Neural crest cell (in vitro differentiated cells): ENCODE data around the gene ADAMTSL1. TPM values are rescaled to one million over a fixed set of nuclear protein-coding genes. Genes with fewer than 3 reads are reported as not detected.
A peak's percentile ranks its signal among the peaks of the same experiment; 100 is the strongest.
"Not testable (repeated sequence)": the region's sequence is repeated elsewhere in the genome, so short reads cannot be mapped to it uniquely, and the experiment has no call there.

Source experiments
- DNase-seq: peaks from one replicate; pipeline ENCODE4 v3.0.0; 2021; ENCODE audit warnings: low read depth, mixed read lengths, low spot score
- H3K27ac Mint-ChIP-seq: one replicate; pipeline ENCODE4 v1.8.0; 2021; ENCODE audit warnings: mild to moderate bottlenecking, mixed read lengths; ENCODE audit not compliant: unreplicated experiment
- H3K27me3 Mint-ChIP-seq: 2 replicates; pipeline ENCODE4 v1.8.0; 2021; ENCODE audit warnings: low read depth, mild to moderate bottlenecking, mixed read lengths
- H3K36me3 Mint-ChIP-seq: 2 replicates; pipeline ENCODE4 v1.8.0; 2021; ENCODE audit warnings: low read depth, mild to moderate bottlenecking, mixed read lengths
- H3K4me1 Mint-ChIP-seq: 2 replicates; pipeline ENCODE4 v1.8.0; 2021; ENCODE audit warnings: mixed read lengths
- H3K4me3 Mint-ChIP-seq: one replicate; pipeline ENCODE4 v1.8.0; 2021; ENCODE audit warnings: mild to moderate bottlenecking, mixed read lengths
- H3K9me3 Mint-ChIP-seq: 2 replicates; pipeline ENCODE4 v1.8.0; 2021; ENCODE audit warnings: mixed read lengths
- total RNA-seq: library from RNA; stranded (reverse); gene quantifications from 2 replicates; pipeline ENCODE4 v1.2.1, GENCODE V29; 2021
- TF ChIP-seq, protein P1 (sequence below): fragments of 200-600 bp; sonication (generic); conservative IDR thresholded peaks from 2 replicates; pipeline ENCODE4 v1.5.0; 2021; ENCODE audit warnings: antibody characterized with exemption, mild to moderate bottlenecking

Gene ADAMTSL1
- total RNA-seq, 1 donor from 2014 or later = 2.3 TPM

DNA sequence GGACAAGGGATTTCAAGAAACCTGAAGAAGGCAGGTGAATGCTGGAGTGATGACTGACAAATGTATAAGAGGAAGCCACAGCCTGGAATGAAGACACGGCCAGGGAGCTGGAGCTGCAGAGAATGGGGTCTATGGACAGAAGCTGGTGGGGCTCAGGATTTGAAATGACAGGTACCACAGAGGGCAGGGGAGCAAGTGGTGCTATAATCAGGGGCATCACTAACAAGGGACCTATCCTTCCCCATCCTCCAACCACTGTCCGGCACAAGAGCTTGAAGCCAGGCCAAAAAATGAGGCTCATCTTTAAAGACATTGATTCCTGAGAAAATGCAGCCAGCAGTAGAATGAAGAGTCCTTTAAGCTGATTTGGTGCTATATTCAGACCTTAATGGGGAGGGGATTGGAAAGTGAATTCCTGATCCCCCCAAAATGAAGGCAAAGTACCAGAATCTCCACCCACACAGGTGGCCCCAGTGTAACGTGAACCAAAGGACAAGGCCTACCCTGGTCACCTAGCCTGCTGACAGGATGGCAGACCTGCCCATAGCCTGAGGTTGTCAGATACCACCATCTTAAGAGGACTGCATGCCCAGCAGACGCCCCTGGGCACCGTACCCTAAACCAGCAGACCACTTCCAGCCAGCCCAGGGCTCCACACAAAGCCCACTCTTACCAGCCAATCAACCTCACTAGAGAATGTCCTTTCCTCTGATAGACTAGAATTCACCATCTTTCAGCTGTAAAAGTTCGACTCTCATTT is 449.9 kb downstream of the ADAMTSL1 start:
- no peak overlapping the region for H3K4me3 Mint-ChIP-seq
- DNase-seq = no peak
- TF ChIP-seq, protein P1, sequence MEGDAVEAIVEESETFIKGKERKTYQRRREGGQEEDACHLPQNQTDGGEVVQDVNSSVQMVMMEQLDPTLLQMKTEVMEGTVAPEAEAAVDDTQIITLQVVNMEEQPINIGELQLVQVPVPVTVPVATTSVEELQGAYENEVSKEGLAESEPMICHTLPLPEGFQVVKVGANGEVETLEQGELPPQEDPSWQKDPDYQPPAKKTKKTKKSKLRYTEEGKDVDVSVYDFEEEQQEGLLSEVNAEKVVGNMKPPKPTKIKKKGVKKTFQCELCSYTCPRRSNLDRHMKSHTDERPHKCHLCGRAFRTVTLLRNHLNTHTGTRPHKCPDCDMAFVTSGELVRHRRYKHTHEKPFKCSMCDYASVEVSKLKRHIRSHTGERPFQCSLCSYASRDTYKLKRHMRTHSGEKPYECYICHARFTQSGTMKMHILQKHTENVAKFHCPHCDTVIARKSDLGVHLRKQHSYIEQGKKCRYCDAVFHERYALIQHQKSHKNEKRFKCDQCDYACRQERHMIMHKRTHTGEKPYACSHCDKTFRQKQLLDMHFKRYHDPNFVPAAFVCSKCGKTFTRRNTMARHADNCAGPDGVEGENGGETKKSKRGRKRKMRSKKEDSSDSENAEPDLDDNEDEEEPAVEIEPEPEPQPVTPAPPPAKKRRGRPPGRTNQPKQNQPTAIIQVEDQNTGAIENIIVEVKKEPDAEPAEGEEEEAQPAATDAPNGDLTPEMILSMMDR = no peak
- no peaks in the 10 kb centered on the region for H3K9me3 Mint-ChIP-seq
- H3K4me1 Mint-ChIP-seq = no peaks in the 10 kb centered on the region
- H3K36me3 Mint-ChIP-seq = no peaks in the 10 kb centered on the region
- no peak overlapping the region for H3K27ac Mint-ChIP-seq
- no peaks in the 10 kb centered on the region for H3K27me3 Mint-ChIP-seq

DNA sequence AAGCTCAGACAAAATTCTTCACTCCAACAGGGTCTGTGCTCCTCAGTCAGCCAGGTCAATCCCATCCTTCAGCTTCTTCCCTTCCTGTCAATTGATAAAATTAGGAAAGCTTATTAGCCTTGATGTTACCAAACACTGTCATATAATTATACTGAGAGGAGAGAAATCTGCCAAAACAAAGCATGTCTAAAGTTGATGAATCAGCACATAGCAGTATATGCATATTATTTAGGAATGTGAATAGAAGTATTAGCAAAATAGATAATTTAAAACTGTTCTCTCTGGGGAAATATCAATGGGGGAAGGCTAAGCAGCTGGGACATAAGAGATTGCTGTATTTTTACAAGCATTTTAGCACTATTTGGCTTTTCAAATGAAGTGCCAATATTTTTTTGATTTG is 451.9 kb downstream of the ADAMTSL1 start:
- Mint-ChIP-seq H3K36me3 (no peaks in the 10 kb centered on the region), H3K27me3 (no peaks in the 10 kb centered on the region), H3K4me3 (no peak overlapping the region), H3K9me3 (no peaks in the 10 kb centered on the region), H3K4me1 (no peaks in the 10 kb centered on the region), H3K27ac (no peak overlapping the region)
- DNase-seq = no peak
- TF ChIP-seq, protein P1 = no peak

DNA sequence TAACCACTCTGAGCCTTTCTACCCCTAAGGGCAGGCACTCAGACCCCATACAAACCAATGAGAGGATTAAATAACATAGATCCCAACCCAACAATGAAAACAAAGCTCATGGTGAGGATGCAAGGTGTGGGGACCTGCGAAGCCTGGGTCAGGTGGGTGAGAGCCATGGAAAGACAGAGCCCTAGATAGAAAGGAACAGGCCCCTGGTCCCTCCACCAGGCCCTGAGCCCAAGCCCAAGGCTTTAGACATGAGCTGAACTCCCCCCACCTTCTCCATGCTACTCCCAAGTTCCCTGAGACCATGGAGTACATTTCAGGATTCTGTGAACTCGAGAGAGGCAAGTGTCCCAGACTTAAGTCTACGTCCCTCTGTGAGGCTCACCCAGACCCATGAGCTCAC is 452.6 kb downstream of the ADAMTSL1 start:
- Mint-ChIP-seq H3K4me3 (no peak overlapping the region), H3K27me3 (no peaks in the 10 kb centered on the region), H3K36me3 (no peaks in the 10 kb centered on the region), H3K9me3 (no peaks in the 10 kb centered on the region), H3K4me1 (no peaks in the 10 kb centered on the region), H3K27ac (no peak overlapping the region)
- DNase-seq = no peak
- TF ChIP-seq, protein P1 = no peak

- peaks cover 2% of the 10 kb centered on the region for H3K9me3 Mint-ChIP-seq
- H3K4me3 Mint-ChIP-seq = no peak overlapping the region
- H3K27me3 Mint-ChIP-seq = no peaks in the 10 kb centered on the region
- H3K27ac Mint-ChIP-seq = no peak overlapping the region
- no peaks in the 10 kb centered on the region for H3K36me3 Mint-ChIP-seq
- no peaks in the 10 kb centered on the region for H3K4me1 Mint-ChIP-seq
- TF ChIP-seq, protein P1 = no peak
- DNase-seq = no peak
These were observed 454.8 kb downstream of the ADAMTSL1 start for GRCh38 chr9:18928711-18929110.

GRCh38 chr9:18930611-18931010 is 456.7 kb downstream of the ADAMTSL1 start:
- H3K4me1 Mint-ChIP-seq, DNase-seq, H3K27me3 Mint-ChIP-seq, H3K27ac Mint-ChIP-seq, H3K9me3 Mint-ChIP-seq, H3K4me3 Mint-ChIP-seq, H3K36me3 Mint-ChIP-seq: not testable (repeated sequence)

DNA sequence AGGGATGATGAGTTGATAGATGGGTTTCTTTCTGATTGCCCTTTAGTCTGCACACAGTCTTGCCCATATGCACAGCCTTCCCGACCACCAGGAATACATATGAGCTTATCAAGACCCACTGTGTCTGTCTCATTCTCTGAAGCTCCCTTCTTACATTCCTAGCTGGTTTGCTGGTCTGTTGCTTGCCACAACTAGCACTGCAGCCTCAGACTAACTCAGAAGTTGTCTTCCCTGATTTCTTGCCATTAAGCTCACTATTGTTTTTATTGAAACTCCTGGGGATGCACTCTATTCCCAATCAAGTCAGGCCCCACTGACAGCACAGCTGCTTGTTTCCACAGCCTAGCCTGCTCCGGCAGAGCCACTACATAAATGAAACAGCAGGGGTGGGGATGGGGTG is 461.6 kb downstream of the ADAMTSL1 start:
- H3K4me1 Mint-ChIP-seq = no peaks in the 10 kb centered on the region
- peak overlapping the region; percentile 59 for H3K27ac Mint-ChIP-seq
- no peaks in the 10 kb centered on the region for H3K27me3 Mint-ChIP-seq
- TF ChIP-seq, protein P1 = no peak
- peaks cover 5% of the 10 kb centered on the region for H3K9me3 Mint-ChIP-seq
- no peaks in the 10 kb centered on the region for H3K36me3 Mint-ChIP-seq
- no peak for DNase-seq
- H3K4me3 Mint-ChIP-seq = no peak overlapping the region
